GM21576 (cell line): ENCODE data around the gene ECI1.
A peak's percentile ranks its signal among the peaks of the same experiment; 100 is the strongest.

Source experiments
- ATAC-seq: cut with Tn5 transposase; IDR thresholded peaks from one replicate; pipeline ENCODE4 v1.9.1; 2021; ENCODE audit warnings: mild to moderate bottlenecking, moderate library complexity; ENCODE audit not compliant: unreplicated experiment

The ECI1 gene

GRCh38 chr16:2235234-2235651 is 16.1 kb downstream of the ECI1 start:
- ATAC-seq = no peak

GRCh38 chr16:2234813-2235170 is 16.6 kb downstream of the ECI1 start:
- ATAC-seq = no peak

GRCh38 chr16:2233872-2234812 is 17.2 kb downstream of the ECI1 start:
- ATAC-seq = no peak

- no peak for ATAC-seq
Measured at GRCh38 chr16:2233046-2233775, 18.2 kb downstream of the ECI1 start.

GRCh38 chr16:2232094-2232990 is 19.0 kb downstream of the ECI1 start:
- ATAC-seq = no peak

- ATAC-seq = no peak
Measured at GRCh38 chr16:2231016-2231931, 20.1 kb downstream of the ECI1 start.

GRCh38 chr16:2230376-2230775 is 21.0 kb downstream of the ECI1 start:
- no peak for ATAC-seq

GRCh38 chr16:2229632-2230250 is 21.6 kb downstream of the ECI1 start:
- no peak for ATAC-seq

- no peak for ATAC-seq
Measured at GRCh38 chr16:2229091-2229490, 22.3 kb downstream of the ECI1 start.

- ATAC-seq = no peak
Measured at GRCh38 chr16:2228161-2228824, 23.1 kb downstream of the ECI1 start.

GRCh38 chr16:2226918-2227317 is 24.5 kb downstream of the ECI1 start:
- ATAC-seq = no peak

GRCh38 chr16:2226245-2226793 is 25.1 kb downstream of the ECI1 start:
- ATAC-seq = no peak

- peak; percentile 16 for ATAC-seq
Measured at GRCh38 chr16:2223942-2224486, 27.4 kb downstream of the ECI1 start.

- peak; percentile 91 for ATAC-seq
Measured at GRCh38 chr16:2223221-2223941, 28.0 kb downstream of the ECI1 start, which contains the start of gene E4F1. Gene E4F1 (plus strand): TSS chr16:2223591. CDS start chr16:2223614, 23 bp downstream.

GRCh38 chr16:2216330-2216729 is 35.1 kb downstream of the ECI1 start:
- no peak for ATAC-seq

GRCh38 chr16:2214719-2214968 is 36.7 kb downstream of the ECI1 start, which contains the start of gene PGP:
Gene PGP (minus strand): TSS chr16:2214840. CDS start chr16:2214777, 63 bp downstream.
- ATAC-seq = peak; percentile 85

- peak; percentile 2 for ATAC-seq
Measured at GRCh38 chr16:2213817-2214718, 37.3 kb downstream of the ECI1 start.
